ENCODE data around the gene CCDC92.
"Not testable (repeated sequence)": the region's sequence is repeated elsewhere in the genome, so short reads cannot be mapped to it uniquely, and the experiment has no call there.

CCDC92 gene

GRCh38 chr12:123947531-123947930, 25.1 kb downstream of the CCDC92 start:
- DNase-seq = not testable (repeated sequence)

DNA sequence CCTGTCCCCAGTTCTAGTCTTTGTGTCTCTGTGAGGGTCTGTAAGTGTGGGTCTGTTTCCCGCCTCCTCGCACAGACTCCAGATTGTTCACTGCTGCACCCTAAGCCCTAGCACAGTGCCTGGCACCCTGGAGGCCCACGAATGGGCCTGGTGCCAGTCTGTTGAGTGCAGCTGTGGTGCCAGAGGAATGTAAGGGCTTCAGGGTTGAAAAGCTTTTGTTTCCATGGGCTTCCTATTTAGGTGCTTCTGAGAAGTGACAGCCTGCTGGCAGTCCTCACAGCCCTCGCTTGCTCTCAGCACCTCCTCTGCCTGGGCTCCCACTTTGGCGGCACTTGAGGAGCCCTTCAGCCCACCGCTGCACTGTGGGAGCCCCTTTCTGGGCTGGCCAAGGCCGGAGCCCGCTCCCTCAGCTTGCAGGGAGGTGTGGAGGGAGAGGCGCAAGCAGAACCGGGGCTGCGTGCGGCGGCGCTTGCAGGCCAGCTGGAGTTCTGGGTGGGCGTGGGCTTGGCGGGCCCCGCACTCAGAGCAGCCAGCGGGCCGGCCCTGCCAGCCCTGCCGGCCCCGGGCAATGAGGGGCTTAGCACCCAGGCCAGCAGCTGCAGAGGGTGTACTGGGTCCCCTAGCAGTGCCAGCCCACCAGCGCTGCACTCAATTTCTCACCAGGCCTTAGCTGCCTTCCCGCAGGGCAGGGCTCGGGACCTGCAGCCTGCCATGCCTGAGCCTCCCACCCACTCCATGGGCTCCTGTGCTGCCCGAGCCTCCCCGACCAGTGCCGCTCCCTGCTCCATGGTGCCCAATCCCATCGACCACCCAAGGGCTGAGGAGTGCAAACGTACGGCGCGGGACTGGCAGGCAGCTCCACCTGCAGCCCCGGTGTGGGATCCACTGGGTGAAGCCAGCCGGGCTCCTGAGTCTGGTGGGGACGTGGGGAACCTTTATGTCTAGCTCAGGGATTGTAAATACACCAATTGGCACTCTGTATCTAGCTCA, 25.8 kb downstream of the CCDC92 start:
- DNase-seq = not testable (repeated sequence)

DNA sequence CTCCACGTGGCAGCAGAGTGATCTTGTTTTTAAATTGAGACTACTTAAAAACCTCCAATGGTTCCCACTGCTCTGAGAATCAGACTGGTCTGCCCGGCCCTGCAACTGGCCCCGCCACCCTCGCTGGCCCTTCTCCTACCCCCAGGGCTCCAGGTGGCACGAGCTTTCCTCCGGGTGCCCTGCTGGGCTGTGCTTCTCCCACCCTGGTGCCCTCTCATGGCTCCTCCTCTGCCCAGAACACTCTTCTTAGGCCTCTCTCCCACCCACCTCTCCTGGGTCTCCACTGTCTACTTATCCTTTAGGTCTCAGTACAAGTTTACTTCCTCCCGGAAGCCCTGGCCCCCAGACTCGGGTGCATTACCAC, 26.5 kb downstream of the CCDC92 start:
- no peak for DNase-seq

GRCh38 chr12:123945287-123946151, 27.1 kb downstream of the CCDC92 start:
- no peak for DNase-seq

DNA sequence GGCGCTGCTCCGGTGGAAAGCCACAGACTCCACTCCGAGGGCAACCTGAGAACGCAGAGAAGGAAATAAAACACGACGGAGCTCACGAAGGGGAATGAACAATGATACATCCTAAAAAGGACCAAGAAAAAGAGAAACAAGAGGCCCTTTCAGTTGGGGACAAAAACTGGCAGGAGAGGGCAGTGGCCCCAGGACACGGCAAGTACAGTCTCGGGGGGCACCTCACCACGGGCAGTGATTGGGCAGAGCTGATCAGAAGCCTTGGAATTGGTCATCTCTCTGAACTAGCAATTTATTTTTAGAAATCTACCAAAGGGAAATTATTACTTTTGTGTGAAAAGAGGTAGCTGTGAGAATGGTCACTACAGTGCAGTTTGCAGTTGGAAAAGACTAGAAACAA, 27.9 kb downstream of the CCDC92 start:
- DNase-seq = no peak

DNA sequence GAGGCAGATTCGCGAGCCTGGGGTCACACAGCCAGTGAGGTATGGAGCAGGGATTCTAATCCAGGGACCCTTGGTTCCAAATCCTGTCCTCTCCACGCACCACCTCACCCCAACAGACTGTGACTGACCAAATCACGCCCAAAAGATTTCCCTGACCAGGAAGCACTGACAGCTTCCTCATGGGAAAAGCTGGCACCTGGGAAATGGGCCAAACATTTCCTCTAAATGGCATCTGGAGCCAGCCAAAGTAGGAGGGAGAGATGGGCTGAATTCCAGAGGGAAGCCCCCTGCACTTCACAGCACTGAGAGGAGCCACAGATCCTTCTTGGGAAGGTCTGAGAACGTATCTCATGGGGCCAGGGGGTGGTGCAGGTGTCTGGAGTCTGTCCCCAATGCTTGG, 28.8 kb downstream of the CCDC92 start:
- DNase-seq = no peak

- DNase-seq = no peak
Observed at GRCh38 chr12:123942911-123943648, 29.6 kb downstream of the CCDC92 start.

DNA sequence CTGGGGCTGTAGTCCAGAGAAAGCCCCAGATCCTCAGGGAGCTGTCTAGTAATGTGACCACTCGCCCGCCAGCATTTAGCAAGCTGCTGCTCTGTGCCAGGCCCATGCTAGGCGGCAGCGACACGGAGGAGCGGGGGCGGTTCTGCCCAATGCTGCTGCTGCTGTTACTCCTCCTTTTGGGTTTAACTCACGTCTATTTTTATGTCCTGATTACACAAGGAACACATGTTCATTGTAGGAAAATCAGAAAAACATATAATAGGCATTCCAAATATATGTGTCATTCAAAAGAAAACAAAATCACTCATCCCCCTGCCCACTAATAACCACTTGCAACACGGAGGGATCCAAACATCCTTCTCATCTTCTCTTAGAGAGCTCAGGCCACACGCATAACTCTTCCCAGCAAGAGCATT, 30.4 kb downstream of the CCDC92 start:
- no peak for DNase-seq

GRCh38 chr12:123941624-123942237, 30.9 kb downstream of the CCDC92 start:
- DNase-seq = no peak

DNA sequence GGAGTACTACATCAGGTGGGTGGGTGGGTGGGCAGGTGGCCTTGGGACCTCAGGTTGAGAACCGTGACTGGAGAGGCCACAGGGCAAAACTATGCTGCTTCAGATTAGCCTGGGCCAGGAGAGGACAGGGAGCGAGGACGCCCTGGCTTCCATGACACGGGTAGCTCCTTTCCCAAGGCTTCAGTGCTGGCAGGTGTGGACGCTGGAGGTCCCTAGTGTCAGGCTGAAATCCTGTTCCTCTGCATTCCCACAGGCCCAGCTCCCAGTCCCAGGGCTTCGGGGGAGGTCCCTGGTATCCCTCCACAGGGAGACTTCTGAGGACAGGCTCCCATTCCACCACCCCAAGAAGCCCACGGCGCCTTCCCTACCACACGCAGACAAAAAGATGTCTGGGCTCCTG, 31.6 kb downstream of the CCDC92 start:
- DNase-seq = no peak

DNA sequence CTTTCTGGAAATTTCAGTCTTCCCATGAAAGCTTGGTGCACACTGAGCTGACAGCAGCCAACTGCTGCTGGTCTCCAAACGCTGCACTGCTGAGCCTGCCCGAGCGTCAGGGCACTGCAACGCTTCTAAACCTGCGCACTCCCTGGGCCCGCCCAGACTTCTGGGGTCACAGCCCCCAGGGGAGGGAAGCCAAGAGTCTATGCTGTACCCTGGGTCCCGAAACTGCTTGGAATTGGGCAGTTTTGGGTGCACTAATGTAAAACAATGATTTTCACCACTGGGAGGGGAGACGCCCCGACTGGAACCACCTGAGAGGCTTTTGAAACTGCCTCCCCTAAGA, 32.0 kb downstream of the CCDC92 start:
- DNase-seq = no peak

GRCh38 chr12:123939716-123940626, 32.7 kb downstream of the CCDC92 start:
- DNase-seq = no peak

GRCh38 chr12:123938679-123939480, 33.8 kb downstream of the CCDC92 start:
- DNase-seq = no peak

GRCh38 chr12:123937707-123938591, 34.7 kb downstream of the CCDC92 start:
- DNase-seq = no peak

DNA sequence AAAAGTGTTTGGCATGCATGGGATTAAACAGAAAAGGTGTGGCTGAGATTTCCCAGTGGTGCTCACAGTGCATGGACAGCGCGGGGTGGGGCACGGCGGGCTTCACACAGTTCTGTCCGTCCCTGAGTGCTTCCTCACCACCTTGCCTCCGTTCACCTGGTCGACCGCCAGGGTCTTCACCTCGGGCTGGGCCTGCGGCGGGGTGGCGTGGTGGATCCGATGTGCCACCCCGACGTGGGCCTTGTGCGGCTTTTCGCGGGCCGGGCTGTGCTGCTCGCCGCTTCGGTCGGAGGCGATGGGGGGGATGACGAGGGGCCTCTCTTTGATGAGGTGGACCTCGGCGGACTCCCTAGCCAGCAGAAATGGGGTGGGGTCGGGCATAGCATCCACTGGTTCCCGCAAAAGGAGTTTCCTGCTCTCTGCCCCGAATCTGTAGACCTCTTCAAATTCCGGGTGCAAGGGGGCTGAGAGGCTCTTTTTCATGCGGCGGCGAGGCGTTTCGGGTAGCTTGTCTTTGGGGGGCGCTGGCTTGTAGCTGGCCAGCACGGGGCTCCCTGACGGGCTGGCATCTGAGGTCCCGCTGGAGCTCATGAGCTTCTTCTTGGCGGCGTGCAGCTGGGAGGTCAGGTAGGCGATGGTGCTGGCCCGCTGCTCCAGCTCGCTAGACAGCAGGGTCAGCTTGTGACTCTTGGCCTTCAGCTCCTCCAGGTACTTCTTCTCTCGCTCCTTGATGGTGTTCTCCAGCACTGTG, 35.5 kb downstream of the CCDC92 start:
- DNase-seq = no peak

DNA sequence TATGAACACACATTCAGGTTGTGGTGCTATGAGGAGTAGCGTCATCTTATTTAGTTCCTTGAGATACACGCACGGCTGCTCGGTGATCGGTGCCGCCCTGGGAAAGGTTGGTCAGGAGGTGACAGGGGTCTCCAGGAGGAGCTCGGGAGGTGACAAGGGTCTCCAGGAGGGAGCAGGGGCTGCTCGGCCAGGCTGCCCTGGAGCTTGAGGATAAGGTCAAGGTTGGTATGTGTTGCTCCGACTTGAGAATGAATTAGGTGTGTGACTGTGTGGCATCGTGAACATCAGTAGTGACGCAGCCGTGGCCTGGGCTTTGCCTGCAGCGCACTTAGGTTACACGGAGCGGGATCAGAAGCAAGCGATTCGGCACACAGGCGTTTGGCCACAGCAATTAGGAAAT, 36.2 kb downstream of the CCDC92 start:
- DNase-seq = no peak

GRCh38 chr12:123935956-123936355, 36.7 kb downstream of the CCDC92 start:
- DNase-seq = no peak

DNA sequence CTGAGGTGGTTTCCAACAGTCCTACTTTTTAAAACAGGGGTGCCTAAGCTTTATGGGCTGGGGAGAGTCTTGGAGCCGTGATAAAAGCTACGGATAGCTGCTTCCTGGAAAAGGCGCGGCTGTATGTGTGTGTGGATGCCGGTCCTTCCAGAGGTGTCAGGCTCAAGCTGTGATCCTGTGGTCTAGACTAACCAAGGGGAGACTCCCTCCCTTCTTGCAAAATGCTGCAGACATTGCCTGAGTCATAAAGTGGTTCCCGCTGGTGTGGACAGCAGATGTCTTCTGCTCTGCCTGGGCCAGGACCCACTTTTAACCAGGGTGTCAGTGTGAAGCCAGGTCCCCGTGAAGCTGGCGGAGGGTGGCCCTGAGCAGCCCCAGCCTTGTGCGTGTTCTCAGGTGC, 37.8 kb downstream of the CCDC92 start:
- DNase-seq = no peak
